PFSK-1 (cell line): Measurements from ENCODE around the gene USP7.

Source experiments
- FOXP2 ChIP-seq: optimal IDR thresholded peaks from 2 replicates; pipeline ENCODE3; 2011; ENCODE audit warnings: borderline replicate concordance, control low read depth, inconsistent platforms; ENCODE audit not compliant: insufficient read depth; ENCODE audit errors: extremely low read length, extremely low read depth
- POLR2AphosphoS5 ChIP-seq: IDR thresholded peaks from 2 replicates; pipeline ENCODE4 v1.6.1; 2012; ENCODE audit warnings: low read depth, mild to moderate bottlenecking, control low read depth, low read length, moderate library complexity
- TAF1 ChIP-seq: IDR thresholded peaks from 2 replicates; pipeline ENCODE4 v1.6.1; 2012; ENCODE audit warnings: low read length, control low read depth, borderline replicate concordance; ENCODE audit not compliant: insufficient read depth

DNA sequence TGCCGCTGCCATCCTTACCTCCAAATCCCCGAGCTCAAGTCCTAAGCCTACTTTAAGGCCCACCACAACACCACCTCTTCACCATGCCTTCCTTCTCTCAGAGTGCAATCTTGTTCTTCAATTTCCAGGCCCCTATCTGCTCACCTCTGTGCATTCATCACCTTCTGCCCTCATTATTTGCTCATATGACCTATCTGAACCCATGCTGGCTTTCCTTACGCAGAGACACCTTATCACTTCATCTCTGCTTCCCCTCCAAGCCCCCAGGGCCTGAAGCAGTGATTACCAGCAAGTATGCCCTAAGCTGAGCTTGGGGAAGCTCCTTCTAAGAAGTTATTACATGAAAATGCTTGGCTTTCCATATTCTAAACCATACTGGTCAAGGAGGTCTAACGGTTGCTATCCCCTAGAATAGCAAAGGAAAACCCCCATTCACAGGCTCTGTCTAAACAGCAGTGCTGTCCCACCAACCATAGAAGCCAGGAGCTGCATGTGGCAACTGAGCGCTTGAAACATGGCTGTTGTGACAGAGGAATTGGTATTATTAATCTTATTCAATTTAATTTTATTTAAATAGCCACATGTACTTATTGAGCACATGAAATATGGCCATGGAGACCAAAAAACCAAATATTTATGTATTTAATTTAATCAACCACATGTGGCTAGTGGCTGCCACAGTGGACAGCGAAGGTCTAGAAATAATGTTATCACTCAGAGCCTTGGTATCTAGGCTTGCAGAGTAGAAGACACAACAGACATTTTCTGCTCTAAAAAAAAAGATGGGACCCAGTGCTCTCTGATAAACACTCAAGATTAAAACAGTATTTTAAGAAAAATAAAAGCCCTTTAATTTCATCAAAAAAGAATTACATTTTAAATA, 13.9 kb downstream of the USP7 start:
- no peak for TF ChIP-seq TAF1
- TF ChIP-seq POLR2AphosphoS5, result no peak
- TF ChIP-seq FOXP2, result no peak
